Erythroblast (primary cell): ENCODE results near the gene OSBPL5.

Source experiments
- GATA1 ChIP-seq: IDR thresholded peaks from 2 replicates; pipeline ENCODE4 v1.6.1; 2011; ENCODE audit warnings: low read depth, mild to moderate bottlenecking, control low read depth, low read length, moderate library complexity
- POLR2A ChIP-seq: IDR thresholded peaks from 2 replicates; pipeline ENCODE4 v1.6.1; 2011; ENCODE audit warnings: mild to moderate bottlenecking, low read length

DNA sequence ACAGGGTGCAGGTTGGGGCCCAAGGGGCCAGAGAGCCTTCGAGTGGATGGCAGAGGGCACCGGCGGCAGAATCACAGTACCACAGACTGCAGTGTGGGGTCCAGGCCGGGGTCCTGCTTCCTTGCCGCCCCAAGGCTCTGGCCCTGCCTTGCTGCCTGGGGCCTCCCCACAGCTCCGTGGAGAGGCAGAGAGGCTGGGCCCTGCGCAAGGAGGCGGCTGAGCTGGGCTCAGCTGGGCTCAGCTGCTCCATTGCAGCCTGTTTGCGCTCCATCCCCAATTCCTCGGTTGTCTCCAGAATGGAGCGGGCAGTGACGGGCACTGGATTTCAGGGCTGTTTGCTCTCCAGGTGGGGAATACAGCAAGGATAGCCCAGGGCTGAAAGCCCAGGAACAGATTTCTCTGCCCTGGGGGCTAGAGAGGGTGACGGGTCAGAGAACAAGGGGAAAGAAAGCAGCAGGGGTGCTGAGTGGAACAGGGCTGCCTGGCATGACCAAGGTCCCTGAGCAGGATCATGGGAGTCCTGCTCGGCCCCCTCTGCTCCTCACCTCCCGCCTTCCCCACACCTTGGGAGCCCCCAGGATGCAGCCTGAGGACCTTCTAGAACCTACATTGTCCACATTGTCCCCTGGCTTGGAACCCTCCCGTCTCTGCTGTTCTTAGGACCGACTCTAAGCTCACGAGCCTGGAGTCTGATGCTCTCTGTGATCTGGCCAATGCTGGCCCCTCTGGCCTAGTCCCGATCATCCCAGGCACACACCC is 34.6 kb upstream of the OSBPL5 start:
- no peak for TF ChIP-seq POLR2A
- no peak for TF ChIP-seq GATA1
